Kidney (tissue), 14 donors: ENCODE measurements around the gene DACT2. TPM values are rescaled to one million over a fixed set of nuclear protein-coding genes. Genes with fewer than 3 reads are reported as not detected.

Experiments used
- DNase-seq, 5 donors: peaks; one replicate each; pipeline ENCODE4 v3.0.0-alpha.2; 2013 to 2020
- FAIRE-seq: peaks from 2 replicates; lab custom pipeline; 2012; peaks lifted over from hg19 to GRCh38; lab: Jason Lieb, UNC
- H3K27ac ChIP-seq, 2 donors: one replicate each; pipeline ENCODE4 v1.7.0; 2013; ENCODE audit warnings: low read depth in 2 of 2, low read length in 2 of 2, inconsistent platforms in 1 of 2
- H3K27me3 ChIP-seq: one replicate; pipeline ENCODE4 v1.7.1; 2013; ENCODE audit warnings: low read length, inconsistent platforms; ENCODE audit not compliant: control insufficient read depth, insufficient read depth
- H3K36me3 ChIP-seq, 3 donors: one replicate each; pipeline versions ENCODE4 v1.7.0 to v1.7.1; 2013; ENCODE audit warnings: low read length in 3 of 3, control low read depth in 1 of 3, inconsistent platforms in 1 of 3; ENCODE audit not compliant: insufficient read depth in 3 of 3, control insufficient read depth in 2 of 3
- H3K4me1 ChIP-seq, 3 donors: one replicate each; pipeline versions ENCODE4 v1.7.0 to v1.7.1; 2013; ENCODE audit warnings: low read length in 3 of 3, inconsistent platforms in 1 of 3, low read depth in 1 of 3; ENCODE audit not compliant: control insufficient read depth in 2 of 3, insufficient read depth in 2 of 3
- H3K4me3 ChIP-seq, 3 donors: one replicate each; pipeline versions ENCODE4 v1.7.0 to v1.8.1; 2013; ENCODE audit warnings: low read length in 3 of 3, control low read depth in 1 of 3, inconsistent platforms in 1 of 3
- H3K9ac ChIP-seq, 3 donors: one replicate each; pipeline versions ENCODE4 v1.7.0 to v1.7.1; 2013; ENCODE audit warnings: low read length in 3 of 3, control low read depth in 1 of 3, inconsistent platforms in 1 of 3
- H3K9me3 ChIP-seq, 3 donors: one replicate each; pipeline versions ENCODE4 v1.7.0 to v1.7.1; 2013; ENCODE audit warnings: low read length in 3 of 3, control low read depth in 1 of 3, inconsistent platforms in 1 of 3; ENCODE audit not compliant: control insufficient read depth in 2 of 3, insufficient read depth in 1 of 3
- CTCF ChIP-seq: IDR thresholded peaks from 3 replicates; pipeline ENCODE4 v1.5.1; 2012; ENCODE audit warnings: mild to moderate bottlenecking, moderate library complexity, borderline replicate concordance; ENCODE audit not compliant: insufficient read depth; ENCODE audit errors: extremely low read depth
- intact Hi-C: fragments of 100-400 bp; cut with DNase I; formaldehyde crosslinking; loops from one replicate; pipeline ENCODE4 v1.11.1; 2022
- polyA plus RNA-seq: library from polyadenylated mRNA; stranded (reverse); fragments of 350-450 nt; fragmentation: Illumina TruSeq; extraction: RNeasy Lipid Tissue Mini Kit (QIAGEN cat#74804); gene quantifications from one replicate; pipeline ENCODE4 v1.2.3, GENCODE V29; 2014; ENCODE audit warnings: low read depth, low replicate concordance; ENCODE audit not compliant: insufficient read depth
- total RNA-seq: library from RNA; stranded (reverse); fragmentation: NEBNext Ultra II Directional; extraction: Animal tissue kit (Norgen Biotek cat#: 25700); gene quantifications from one replicate; pipeline ENCODE4 v1.2.1, GENCODE V29; 2021
- donor health status: control.
- donor health status: control.
- donor health status: control.
- donor health status: control.
- donor health status: control.
- donor health status: DM: yes; HTN: yes; CAD: no.
- donor health status: Normal renal cell carcinoma (clear cell type).

Gene DACT2
- total and polyA plus RNA-seq, 2 donors from 2014 or later: 4.8 to 5.0 TPM

- no peak for FAIRE-seq
- TF ChIP-seq CTCF: no peak
Observed at GRCh38 chr6:168348186-168348585, 28.6 kb upstream of the DACT2 start.

GRCh38 chr6:168347615-168348014 lies 28.0 kb upstream of the DACT2 start:
- Histone ChIP-seq H3K36me3 (no peaks in the 10 kb centered on the region), H3K27ac (no peak overlapping the region), H3K9me3 (peaks cover 0 to 4% (median 0%) of the 10 kb centered on the region in 3 donors), H3K4me1 (no peaks in the 10 kb centered on the region), H3K4me3 (no peak overlapping the region), H3K9ac (no peak overlapping the region), H3K27me3 (no peaks in the 10 kb centered on the region)
- FAIRE-seq (no peak), DNase-seq (no peak)
- intact Hi-C loops: no loop called here
- TF ChIP-seq CTCF: no peak

More at GRCh38 chr6:168348186-168348585, 28.6 kb upstream of the DACT2 start:
- H3K4me1 ChIP-seq: no peaks in the 10 kb centered on the region
- H3K4me3 ChIP-seq: no peak overlapping the region
- H3K9me3 ChIP-seq: peaks cover 0 to 4% (median 0%) of the 10 kb centered on the region in 3 donors
- DNase-seq: no peak
- no peaks in the 10 kb centered on the region for H3K36me3 ChIP-seq
- intact Hi-C loops: no loop called here
- H3K9ac ChIP-seq: no peak overlapping the region
- no peaks in the 10 kb centered on the region for H3K27me3 ChIP-seq
- no peak overlapping the region for H3K27ac ChIP-seq

GRCh38 chr6:168347053-168347452 lies 27.5 kb upstream of the DACT2 start:
- intact Hi-C loops: no loop called here
- FAIRE-seq: no peak

More at GRCh38 chr6:168347053-168347452, 27.5 kb upstream of the DACT2 start:
- no peak overlapping the region for H3K27ac ChIP-seq
- H3K4me1 ChIP-seq: no peaks in the 10 kb centered on the region
- no peak for TF ChIP-seq CTCF
- no peak overlapping the region for H3K4me3 ChIP-seq
- no peaks in the 10 kb centered on the region for H3K27me3 ChIP-seq
- H3K9ac ChIP-seq: no peak overlapping the region
- no peaks in the 10 kb centered on the region for H3K36me3 ChIP-seq
- peaks cover 0 to 2% (median 0%) of the 10 kb centered on the region in 3 donors for H3K9me3 ChIP-seq
- no peak for DNase-seq
